B cell (primary cell): ENCODE results near the gene RBM19. TPM values are rescaled to one million over a fixed set of nuclear protein-coding genes. Genes with fewer than 3 reads are reported as not detected.

Experiments
- ATAC-seq: fragments of 200-7000 bp; cut with Tn5 transposase; one replicate; pipeline ENCODE4 v1.10.0; 2021; ENCODE audit warnings: low read depth, mild to moderate bottlenecking, moderate number of reproducible peaks, moderate library complexity
- CTCF ChIA-PET: fragments of 350-600 bp; sonication (Branson Sonifier 250); formaldehyde crosslinking; loops from one replicate; lab custom pipeline; 2021; ENCODE audit warnings: antibody characterized with exemption, inconsistent platforms; lab: Charles Lee
- POLR2A ChIA-PET: fragments of 350-600 bp; sonication (Branson Sonifier 250); formaldehyde crosslinking; loops from one replicate; lab custom pipeline; 2021; ENCODE audit warnings: antibody characterized with exemption; lab: Charles Lee
- DNase-seq: peaks from one replicate; pipeline ENCODE4 v3.0.0; 2013
- H2AFZ ChIP-seq: 2 replicates; pipeline ENCODE4 v1.6.1; 2012; ENCODE audit warnings: mild to moderate bottlenecking, low read depth, low read length; ENCODE audit not compliant: insufficient read depth, poor library complexity, severe bottlenecking
- H3K27ac ChIP-seq, 2 donors: 1 replicate in 1 of 2; 2 replicates in 1 of 2; pipeline ENCODE4 v1.5.1; 2012 to 2013; ENCODE audit warnings: low read length in 2 of 2, mild to moderate bottlenecking in 2 of 2, moderate library complexity in 1 of 2
- H3K27me3 ChIP-seq, 4 experiments: fragments of 200-600 bp in 1 of 4; sonication (generic) in 1 of 4; replicated peaks in 1 of 4; 1 replicate in 2 of 4; 2 replicates in 2 of 4; pipeline versions ENCODE4 v1.6.1 to v1.7.0; 2013 to 2016; ENCODE audit warnings: low read length in 3 of 4, mild to moderate bottlenecking in 2 of 4, mixed read lengths in 1 of 4, moderate library complexity in 1 of 4; ENCODE audit not compliant: insufficient read depth in 4 of 4, control insufficient read depth in 3 of 4; ENCODE audit errors: control extremely low read depth in 1 of 4
- H3K36me3 ChIP-seq, 2 experiments: replicated peaks in 1 of 2; 1 replicate in 1 of 2; 2 replicates in 1 of 2; pipeline versions ENCODE4 v1.6.1 to v1.7.1; 2013; ENCODE audit warnings: low read length in 1 of 2; ENCODE audit not compliant: insufficient read depth in 2 of 2, control insufficient read depth in 1 of 2; ENCODE audit errors: control extremely low read depth in 1 of 2, extremely low read depth in 1 of 2
- H3K4me1 ChIP-seq, 2 donors: fragments of 200-600 bp in 1 of 2; sonication (generic) in 1 of 2; 1 replicate in 1 of 2; 2 replicates in 1 of 2; pipeline versions ENCODE4 v1.5.1 to v1.6.1; 2013 to 2017; ENCODE audit warnings: low read length in 2 of 2; ENCODE audit not compliant: control insufficient read depth in 2 of 2, insufficient read depth in 2 of 2
- H3K4me2 ChIP-seq: replicated peaks from 2 replicates; pipeline ENCODE3; 2012; ENCODE audit warnings: mild to moderate bottlenecking, low read depth, low read length; ENCODE audit not compliant: poor library complexity, severe bottlenecking
- H3K4me3 ChIP-seq, 5 experiments: fragments of 200-600 bp in 1 of 5; sonication (generic) in 1 of 5; 1 replicate in 3 of 5; 2 replicates in 2 of 5; pipeline versions ENCODE4 v1.5.1 to v1.7.0; 2011 to 2016; ENCODE audit warnings: low read length in 4 of 5, mild to moderate bottlenecking in 4 of 5, low read depth in 2 of 5, control low read depth in 1 of 5, moderate library complexity in 1 of 5; ENCODE audit not compliant: insufficient read depth in 1 of 5; ENCODE audit errors: control extremely low read depth in 1 of 5, extremely low read depth in 1 of 5
- H3K79me2 ChIP-seq: fragments of 200-600 bp; sonication (generic); one replicate; pipeline ENCODE4 v1.6.0; 2016; ENCODE audit warnings: low read length; ENCODE audit not compliant: control insufficient read depth, insufficient read depth
- H3K9ac ChIP-seq: fragments of 200-600 bp; sonication (generic); 2 replicates; pipeline ENCODE4 v1.6.1; 2017; ENCODE audit warnings: mild to moderate bottlenecking, low read length, moderate library complexity
- H3K9me3 ChIP-seq, 3 donors: one replicate each; pipeline versions ENCODE4 v1.6.1 to v1.7.1; 2013; ENCODE audit warnings: low read length in 2 of 3; ENCODE audit not compliant: control insufficient read depth in 2 of 3, insufficient read depth in 1 of 3; ENCODE audit errors: control extremely low read depth in 1 of 3
- H4K20me1 ChIP-seq: 2 replicates; pipeline ENCODE4 v1.6.0; 2012; ENCODE audit warnings: mild to moderate bottlenecking, low read length; ENCODE audit not compliant: insufficient read depth, control insufficient read depth, poor library complexity, severe bottlenecking
- H3K27ac Mint-ChIP-seq: one replicate; pipeline ENCODE4 v1.8.0; 2021; ENCODE audit warnings: mixed read lengths
- H3K27me3 Mint-ChIP-seq: one replicate; pipeline ENCODE4 v1.8.0; 2021; ENCODE audit warnings: mixed read lengths
- H3K4me1 Mint-ChIP-seq: one replicate; pipeline ENCODE4 v1.8.0; 2021; ENCODE audit warnings: mixed read lengths
- H3K4me3 Mint-ChIP-seq: one replicate; pipeline ENCODE4 v1.8.0; 2021; ENCODE audit warnings: mixed read lengths
- H3K9me3 Mint-ChIP-seq: one replicate; pipeline ENCODE4 v1.8.0; 2022; ENCODE audit warnings: mixed read lengths; ENCODE audit not compliant: insufficient read depth
- CTCF ChIP-seq: fragments of 200-600 bp; IDR thresholded peaks from one replicate; pipeline ENCODE4 v1.8.0; 2022; ENCODE audit warnings: antibody characterized with exemption, mild to moderate bottlenecking
- EZH2 ChIP-seq: IDR thresholded peaks from 2 replicates; pipeline ENCODE4 v1.6.1; 2012; ENCODE audit warnings: borderline replicate concordance, low read depth, mild to moderate bottlenecking, moderate library complexity, low read length; ENCODE audit not compliant: insufficient read depth, poor library complexity, severe bottlenecking
- WGBS: methylation state at CpG from one replicate; pipeline ENCODE4 v1.1.5; 2013; ENCODE audit warnings: missing lambda C conversion rate; ENCODE audit not compliant: insufficient coverage; 5-methylcytosine and 5-hydroxymethylcytosine counted together
- intact Hi-C: fragments of 100-400 bp; cut with micrococcal nuclease; formaldehyde crosslinking; loops from one replicate; pipeline ENCODE4 v1.10.0; 2022
- polyA plus RNA-seq: library from polyadenylated mRNA; depleted of rRNA; stranded (reverse); fragments of >200 nt; gene quantifications from 2 replicates; pipeline ENCODE4 v1.2.3, GENCODE V29; 2012
- total RNA-seq, 2 donors: library from RNA; stranded (reverse); fragments of 120-200 nt in 1 of 2; gene quantifications; 1 replicate in 1 of 2; 2 replicates in 1 of 2; pipeline versions ENCODE4 v1.2.3 to v1.2.4, GENCODE V29; 2013 to 2022

Gene RBM19
- total and polyA plus RNA-seq, 2 donors (not counting 1 experiment from before 2014, with no cell fraction given): 43.1 to 90.0 TPM

GRCh38 chr12:113941208-113941486, 25.0 kb downstream of the RBM19 start:
- no peaks in the 10 kb centered on the region for H3K4me1 ChIP-seq
- no peaks in the 10 kb centered on the region for H3K9me3 ChIP-seq
- peaks cover 15 to 77% of the 10 kb centered on the region in 2 experiments for H3K36me3 ChIP-seq
- no peak overlapping the region for H3K4me3 ChIP-seq
- TF ChIP-seq EZH2 (no peak), CTCF (no peak)
- H3K27me3 ChIP-seq: no peaks in the 10 kb centered on the region
- H3K4me2 ChIP-seq: no peak overlapping the region
- no peak overlapping the region for H3K9ac ChIP-seq
- Mint-ChIP-seq H3K27me3 (no peaks in the 10 kb centered on the region), H3K4me3 (no peak overlapping the region), H3K27ac (no peak overlapping the region), H3K4me1 (no peaks in the 10 kb centered on the region), H3K9me3 (no peaks in the 10 kb centered on the region)
- no peaks in the 10 kb centered on the region for H3K79me2 ChIP-seq
- no peaks in the 10 kb centered on the region for H4K20me1 ChIP-seq
- intact Hi-C loops: no loop called here
- H2AFZ ChIP-seq: no peak overlapping the region
- DNase-seq (no peak), ATAC-seq (no peak)
- WGBS: 100% methylated on average over 1 of the region's 1 CpG
- ChIA-PET POLR2A (no interaction called here), CTCF (no interaction called here)
- no peak overlapping the region for H3K27ac ChIP-seq

GRCh38 chr12:113940357-113941207, 25.5 kb downstream of the RBM19 start:
- ATAC-seq: no peak
- 98% methylated on average over 9 of the region's 11 CpGs for WGBS

More at GRCh38 chr12:113940357-113941207, 25.5 kb downstream of the RBM19 start:
- Histone ChIP-seq H3K4me3 (no peak overlapping the region), H3K9ac (no peak overlapping the region), H3K27me3 (no peaks in the 10 kb centered on the region), H3K36me3 (peaks cover 13 to 73% of the 10 kb centered on the region in 2 experiments), H3K27ac (no peak overlapping the region), H3K4me2 (no peak overlapping the region), H3K79me2 (no peaks in the 10 kb centered on the region), H2AFZ (no peak overlapping the region), H3K9me3 (no peaks in the 10 kb centered on the region), H4K20me1 (no peaks in the 10 kb centered on the region), H3K4me1 (no peaks in the 10 kb centered on the region)
- H3K4me1 Mint-ChIP-seq: no peaks in the 10 kb centered on the region
- intact Hi-C loops: no loop called here
- no peaks in the 10 kb centered on the region for H3K27me3 Mint-ChIP-seq
- POLR2A ChIA-PET: no interaction called here
- DNase-seq: no peak
- no peaks in the 10 kb centered on the region for H3K9me3 Mint-ChIP-seq
- CTCF ChIA-PET: no interaction called here
- TF ChIP-seq CTCF: no peak
- TF ChIP-seq EZH2: no peak
- no peak overlapping the region for H3K4me3 Mint-ChIP-seq
- no peak overlapping the region for H3K27ac Mint-ChIP-seq
